Medulla oblongata (tissue), 1 donor: ENCODE data around the gene PLEKHG3.
A peak's percentile ranks its signal among the peaks of the same experiment; 100 is the strongest.

Source experiments
- DNase-seq: peaks from one replicate; pipeline ENCODE4 v3.0.0-alpha.2; 2015; ENCODE audit errors: extremely low spot score

The PLEKHG3 gene

DNA sequence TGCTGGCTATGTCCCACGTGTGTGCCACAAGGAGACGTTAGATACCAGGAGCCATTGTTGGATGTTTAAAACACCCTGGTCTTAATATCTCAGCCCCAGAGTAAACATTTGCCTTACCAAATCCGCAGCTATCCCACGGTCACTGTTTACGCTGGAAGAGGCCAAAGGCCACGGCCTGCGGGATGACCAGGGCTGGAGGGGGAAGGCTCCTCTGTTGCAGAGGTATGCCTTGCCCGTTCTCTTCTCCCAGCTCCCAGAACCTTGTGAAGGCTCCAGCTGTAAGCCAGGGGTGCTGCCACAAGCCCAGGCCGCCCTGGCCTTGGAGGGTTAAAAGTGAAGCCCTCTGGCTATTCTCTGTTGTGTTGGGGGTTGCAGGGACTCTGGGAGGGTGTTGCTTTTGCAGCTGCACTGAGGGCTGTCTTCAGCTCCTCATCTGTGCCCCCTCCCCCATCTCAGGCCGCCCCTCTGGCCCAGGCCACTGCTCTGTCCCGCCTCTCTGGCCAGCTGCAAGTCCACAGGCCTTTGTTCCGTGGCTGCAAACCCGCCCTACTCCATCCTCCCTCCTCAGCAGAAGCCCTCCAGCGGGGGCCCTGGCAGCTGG is 2.5 kb downstream of the PLEKHG3 start:
- DNase-seq, result peak; percentile 88

DNA sequence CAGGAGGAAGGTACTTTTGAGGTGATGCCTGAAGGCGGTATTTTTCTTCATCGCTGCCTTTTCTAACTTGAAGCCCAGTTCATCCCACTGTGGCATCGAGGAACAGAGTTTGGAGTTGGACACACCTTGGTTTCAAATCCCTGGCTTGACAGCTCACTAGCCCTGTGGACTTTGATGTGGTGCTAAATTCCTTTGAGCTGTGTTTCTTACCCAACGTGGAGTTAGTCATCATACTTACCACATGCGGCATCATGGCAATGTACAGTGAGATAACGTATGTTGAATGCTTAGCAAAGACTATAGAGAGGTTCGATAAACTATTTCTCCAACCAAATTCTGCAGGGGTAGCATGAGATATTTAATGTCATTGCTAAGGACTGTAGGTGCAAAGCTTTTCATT is 3.4 kb downstream of the PLEKHG3 start:
- no peak for DNase-seq

DNA sequence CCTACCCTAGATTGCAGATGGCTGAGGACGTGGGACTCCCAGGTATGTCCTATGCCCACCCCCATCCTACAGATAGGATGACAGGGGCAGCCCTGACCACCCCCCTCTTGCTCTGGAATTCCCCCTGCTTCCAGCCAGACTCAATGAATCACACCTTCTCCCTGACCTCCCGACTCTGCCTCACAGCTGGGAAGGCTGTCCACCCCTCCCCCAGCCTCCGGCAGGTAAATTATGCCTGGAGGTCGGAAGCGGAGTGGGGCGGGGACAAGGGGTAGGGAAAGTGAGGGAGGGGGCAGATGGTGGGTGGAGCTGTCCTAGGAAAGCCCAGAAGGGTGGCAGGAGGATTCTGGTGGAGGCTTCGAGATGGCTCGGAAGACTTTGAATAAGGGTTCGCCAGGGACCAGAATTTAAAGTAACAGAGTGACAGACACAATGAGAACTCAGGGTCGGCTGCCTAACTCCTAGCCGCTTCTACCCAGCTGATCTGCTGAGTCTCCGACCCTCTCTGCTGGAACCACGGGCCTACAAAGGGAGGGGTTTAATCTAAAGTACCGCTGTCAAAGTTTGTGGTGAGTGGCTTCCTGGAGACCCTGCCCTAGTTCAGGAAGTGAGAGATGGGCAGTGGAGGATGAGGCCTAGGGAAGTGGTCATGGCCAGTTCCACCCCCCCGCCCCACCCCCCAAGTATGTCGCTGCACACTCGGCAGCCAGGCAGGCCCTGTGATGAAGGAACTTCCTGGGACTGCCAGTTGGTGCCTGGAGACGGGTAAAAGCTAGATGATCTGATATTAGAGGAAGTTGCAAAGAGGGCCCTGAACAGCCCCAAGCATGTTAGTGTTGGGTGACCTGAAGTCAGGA is 4.2 kb downstream of the PLEKHG3 start:
- peak; percentile 80 for DNase-seq

DNA sequence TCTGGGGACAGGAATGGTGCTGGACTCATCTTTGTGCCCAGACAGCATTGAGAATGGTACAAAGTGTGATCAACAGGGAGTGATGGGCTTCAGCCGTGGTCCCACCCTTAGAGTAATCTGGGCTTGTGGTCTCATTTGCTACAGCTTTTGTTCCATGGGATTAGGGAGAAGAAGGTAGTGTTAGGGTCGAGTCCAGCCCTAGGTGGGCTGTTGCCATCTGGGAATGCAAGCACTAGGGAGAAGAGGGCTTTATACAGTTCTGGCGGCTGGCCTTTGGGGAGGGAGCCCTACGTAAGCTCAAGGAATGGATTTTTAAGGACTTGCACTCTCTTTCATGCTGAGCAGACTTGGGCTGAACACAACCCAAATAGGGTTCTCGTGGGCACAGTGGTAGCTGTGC is 4.9 kb downstream of the PLEKHG3 start:
- no peak for DNase-seq

GRCh38 chr14:64711039-64711438 is 6.8 kb downstream of the PLEKHG3 start:
- no peak for DNase-seq

GRCh38 chr14:64713677-64714076 is 9.5 kb downstream of the PLEKHG3 start:
- no peak for DNase-seq

DNA sequence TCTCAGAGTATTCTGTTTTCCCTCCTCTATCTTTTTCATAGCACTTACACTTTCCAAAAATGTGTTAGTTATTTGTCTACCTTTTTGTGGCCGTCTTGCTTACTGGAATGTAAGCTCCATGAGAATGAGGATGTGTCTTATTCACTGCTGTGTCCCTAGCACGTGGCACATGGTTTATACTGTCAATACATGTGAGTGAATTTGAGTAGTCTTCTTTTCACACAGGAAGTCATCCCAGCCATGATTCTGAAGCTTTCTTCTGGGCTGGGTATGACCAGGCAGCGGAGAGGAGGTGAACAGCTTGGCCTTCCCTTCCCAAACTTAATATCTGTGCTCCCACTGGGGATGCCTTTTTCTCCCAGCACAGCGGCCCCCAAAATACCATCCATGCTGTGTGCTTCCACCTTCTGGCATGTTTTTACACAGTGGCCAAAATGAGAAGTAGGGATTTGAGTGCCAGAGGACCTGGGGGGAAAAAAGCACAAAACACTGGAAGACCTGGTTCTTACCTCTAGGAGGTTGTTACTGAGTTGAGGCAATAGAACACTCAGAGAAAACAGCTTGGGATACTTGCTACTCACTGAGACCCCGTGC is 10.3 kb downstream of the PLEKHG3 start:
- no peak for DNase-seq

GRCh38 chr14:64715146-64715627 is 11.0 kb downstream of the PLEKHG3 start:
- no peak for DNase-seq

DNA sequence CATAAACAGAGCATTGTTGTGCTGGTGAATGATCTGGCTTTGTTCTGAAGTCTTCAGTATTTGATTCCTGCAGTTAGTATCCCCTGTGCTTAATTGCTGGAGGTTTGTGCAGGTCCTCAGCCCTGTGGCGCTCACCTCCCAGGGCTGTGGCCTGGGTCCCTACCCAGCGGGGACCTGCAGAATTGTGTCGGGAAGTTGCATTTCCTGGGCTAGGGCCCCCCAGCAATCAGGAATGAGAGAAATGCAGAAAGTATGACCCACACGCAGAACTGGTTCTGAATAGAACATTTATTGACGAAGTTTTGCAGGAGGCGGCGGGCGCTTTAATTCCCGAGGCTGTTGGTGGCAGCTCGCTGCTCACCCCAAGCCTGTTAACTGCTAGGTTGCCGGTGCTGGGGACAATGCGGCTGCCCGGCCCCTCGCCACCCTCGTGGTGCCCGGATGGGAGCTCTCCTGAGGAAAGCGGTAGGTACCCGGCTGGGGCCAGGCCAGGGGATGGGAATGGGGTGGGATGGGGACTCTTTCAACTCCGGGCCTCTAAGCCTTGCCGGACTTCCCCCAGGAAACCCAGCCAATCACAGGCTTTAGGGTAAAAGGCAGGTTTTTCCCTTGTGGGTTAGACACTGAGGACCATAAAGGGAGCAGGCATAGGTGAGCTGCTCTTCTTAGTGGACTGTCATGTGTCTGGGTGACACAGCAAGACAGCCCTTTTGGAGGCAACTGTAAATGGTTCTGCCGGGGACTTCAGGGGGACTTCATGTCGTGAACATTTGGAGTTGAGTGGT is 11.6 kb downstream of the PLEKHG3 start:
- DNase-seq, result peak; percentile 67

DNA sequence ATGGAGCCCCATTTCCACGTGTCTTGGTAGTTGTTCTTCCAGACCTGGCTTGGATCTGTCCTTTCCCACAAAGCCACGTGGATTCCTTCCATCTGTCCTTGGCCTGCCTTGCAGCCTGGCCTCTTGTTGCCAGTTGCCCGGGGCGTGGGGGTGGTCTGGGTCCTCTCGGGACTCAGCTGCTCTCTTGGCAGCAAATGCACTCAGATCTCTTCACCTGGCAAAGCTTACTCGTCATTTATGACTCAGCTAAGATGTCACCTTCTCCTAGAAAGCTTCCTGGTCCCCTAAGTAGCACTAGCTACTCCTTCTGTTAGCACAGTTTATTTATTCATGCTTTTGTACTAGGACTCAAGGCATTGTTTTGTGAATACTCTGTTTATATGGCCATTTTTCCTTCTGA is 13.6 kb downstream of the PLEKHG3 start:
- DNase-seq, result peak; percentile 63

- DNase-seq, result no peak
These were observed 14.5 kb downstream of the PLEKHG3 start for GRCh38 chr14:64718762-64719161.

GRCh38 chr14:64719601-64720000 is 15.4 kb downstream of the PLEKHG3 start:
- no peak for DNase-seq

- no peak for DNase-seq
These were observed 15.9 kb downstream of the PLEKHG3 start for GRCh38 chr14:64720131-64720576.

DNA sequence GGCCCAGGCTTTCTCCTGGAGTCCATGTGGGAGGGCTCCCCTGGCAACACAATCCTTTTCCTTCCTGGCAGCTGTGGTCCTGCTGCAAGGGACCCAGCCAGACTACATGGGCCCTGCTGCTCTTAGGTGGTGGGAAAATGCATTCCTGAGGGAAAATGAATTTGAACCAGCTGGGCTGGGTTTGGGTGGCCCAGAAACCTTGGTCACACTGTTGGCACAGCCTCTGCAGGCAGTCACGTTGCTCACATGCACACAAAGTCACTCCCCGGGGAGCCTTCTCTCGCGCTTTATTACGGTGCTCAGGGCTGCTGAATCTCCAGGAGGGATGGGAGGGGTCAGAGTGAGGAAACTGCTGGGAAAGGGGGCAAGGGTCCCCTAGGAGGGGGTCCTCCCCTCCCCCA is 17.2 kb downstream of the PLEKHG3 start:
- peak; percentile 60 for DNase-seq

GRCh38 chr14:64721899-64722298 is 17.7 kb downstream of the PLEKHG3 start:
- DNase-seq, result no peak

GRCh38 chr14:64722842-64723447 is 18.7 kb downstream of the PLEKHG3 start:
- DNase-seq, result no peak

GRCh38 chr14:64723691-64724577 is 19.7 kb downstream of the PLEKHG3 start:
- peak; percentile 87 for DNase-seq

DNA sequence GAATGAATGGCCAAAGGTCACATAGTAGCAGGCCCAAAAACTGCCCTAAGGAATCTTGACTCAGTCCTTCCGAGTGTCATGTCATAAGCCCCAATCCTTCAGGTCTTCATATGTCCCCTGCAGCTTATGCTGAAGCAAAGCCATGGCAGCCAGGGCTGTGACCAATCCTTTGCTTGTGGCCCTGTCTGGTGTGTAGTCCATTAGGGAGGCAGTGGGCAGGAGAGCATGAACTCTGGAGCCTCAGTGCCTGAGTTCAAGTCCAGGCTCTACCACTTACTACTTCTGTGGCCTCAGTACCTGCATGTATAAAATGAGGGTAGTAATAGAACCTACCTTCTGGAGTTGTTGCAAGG is 20.3 kb downstream of the PLEKHG3 start:
- no peak for DNase-seq

- no peak for DNase-seq
These were observed 21.1 kb downstream of the PLEKHG3 start for GRCh38 chr14:64725261-64725815.

GRCh38 chr14:64725879-64726584 is 21.8 kb downstream of the PLEKHG3 start:
- DNase-seq, result no peak
